Midbrain (tissue), 1 donor: ENCODE data around the gene TRHDE.
"Not testable (repeated sequence)": the region's sequence is repeated elsewhere in the genome, so short reads cannot be mapped to it uniquely, and the experiment has no call there.

ENCODE experiments used
- DNase-seq: peaks from one replicate; lab custom pipeline; 2025; lab: John Stamatoyannopoulos, UW

Gene TRHDE

DNA sequence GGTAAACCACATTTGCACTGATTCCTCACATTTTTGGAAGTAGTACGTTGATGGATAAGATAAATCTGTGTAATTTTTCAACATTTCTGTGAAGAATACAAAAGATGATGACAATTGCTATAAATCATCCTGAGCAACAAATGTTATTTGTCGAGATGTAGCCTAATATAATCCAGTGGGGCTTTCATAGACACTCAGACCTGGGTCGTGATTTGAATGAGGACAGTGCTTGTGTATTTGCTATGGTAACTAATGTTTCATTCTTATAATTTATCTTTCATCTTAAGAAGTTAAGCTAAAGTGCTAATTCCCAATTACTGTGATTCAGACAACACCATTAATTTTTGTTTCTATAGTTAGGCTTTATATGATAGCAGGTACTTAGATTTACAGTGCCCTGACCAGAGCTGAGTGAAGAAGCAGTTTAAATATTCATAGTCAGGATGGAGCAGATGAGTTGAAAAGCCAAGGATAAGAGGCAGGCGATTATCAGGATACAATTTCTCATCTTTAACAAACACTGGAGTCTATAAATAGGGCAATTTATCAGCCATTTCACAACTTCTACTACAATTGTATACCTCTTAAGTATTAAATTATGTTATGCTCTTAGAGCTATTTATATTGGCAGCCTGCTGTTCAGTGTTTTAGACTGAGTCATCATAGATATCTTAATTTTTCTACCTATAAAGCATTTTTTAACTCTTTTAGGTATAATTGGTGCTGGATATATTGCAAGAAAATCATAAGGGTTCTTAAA, 359.9 kb downstream of the TRHDE start:
- DNase-seq = no peak

GRCh38 chr12:72642706-72643105, 370.5 kb downstream of the TRHDE start:
- DNase-seq = no peak

GRCh38 chr12:72647139-72647538, 375.0 kb downstream of the TRHDE start:
- no peak for DNase-seq

DNA sequence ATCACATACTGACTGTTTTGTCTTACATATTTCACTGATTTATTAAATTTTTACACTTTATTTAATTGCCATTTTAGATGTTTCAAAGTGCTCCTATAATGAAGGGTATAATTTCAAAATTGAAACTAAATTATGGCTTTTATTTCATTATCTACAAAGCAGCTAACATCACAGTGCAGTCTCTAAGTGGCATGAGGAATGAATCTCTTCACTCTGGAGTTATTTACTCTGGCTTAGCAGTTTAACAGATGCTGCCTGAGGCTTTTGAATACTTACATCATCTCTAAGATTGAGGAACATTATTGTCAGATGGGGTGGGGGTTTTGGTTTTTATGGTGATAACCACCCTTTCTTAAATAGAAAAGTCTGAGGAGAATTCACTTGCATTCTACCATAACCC, 386.4 kb downstream of the TRHDE start:
- DNase-seq = no peak

DNA sequence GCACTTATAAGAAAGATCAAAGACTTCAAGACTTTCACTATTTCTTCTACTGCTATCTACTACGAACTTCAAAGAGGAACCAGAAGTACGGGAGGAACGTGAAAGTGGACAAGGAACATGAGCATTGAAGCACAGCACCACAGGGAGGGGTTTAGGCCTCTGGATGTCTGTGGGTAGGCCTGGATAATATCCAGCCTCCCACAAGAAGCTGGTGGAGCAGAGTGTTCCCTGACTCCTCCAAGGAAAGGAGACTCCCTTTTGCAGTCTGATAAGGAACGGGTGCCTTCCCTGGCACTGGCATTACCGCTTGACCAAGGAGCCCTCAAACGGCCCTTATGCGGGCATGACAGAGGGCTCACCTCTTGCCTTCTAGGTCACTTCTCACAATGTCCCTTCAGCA, 388.0 kb downstream of the TRHDE start:
- DNase-seq = not testable (repeated sequence)

DNA sequence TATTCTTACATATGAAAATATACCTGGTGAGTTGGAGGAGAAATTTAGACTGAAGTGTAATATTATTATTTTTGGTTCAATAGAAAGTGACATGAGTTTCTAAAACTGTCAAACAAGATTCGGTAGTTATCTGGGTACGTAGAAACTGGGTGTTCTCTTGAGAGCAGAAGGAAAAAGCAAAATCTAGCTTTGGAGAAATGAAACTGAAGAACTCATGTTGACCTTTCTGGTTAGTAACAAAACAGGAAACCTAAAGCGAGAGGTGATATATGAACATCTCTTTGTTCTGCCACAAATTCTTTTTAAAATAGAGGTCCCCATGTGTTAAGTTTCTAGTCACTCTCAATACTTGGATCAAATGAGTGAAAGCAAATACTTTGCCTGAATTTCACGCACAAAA, 401.7 kb downstream of the TRHDE start:
- no peak for DNase-seq

- DNase-seq = no peak
Observed at GRCh38 chr12:72676556-72676955, 404.4 kb downstream of the TRHDE start.

DNA sequence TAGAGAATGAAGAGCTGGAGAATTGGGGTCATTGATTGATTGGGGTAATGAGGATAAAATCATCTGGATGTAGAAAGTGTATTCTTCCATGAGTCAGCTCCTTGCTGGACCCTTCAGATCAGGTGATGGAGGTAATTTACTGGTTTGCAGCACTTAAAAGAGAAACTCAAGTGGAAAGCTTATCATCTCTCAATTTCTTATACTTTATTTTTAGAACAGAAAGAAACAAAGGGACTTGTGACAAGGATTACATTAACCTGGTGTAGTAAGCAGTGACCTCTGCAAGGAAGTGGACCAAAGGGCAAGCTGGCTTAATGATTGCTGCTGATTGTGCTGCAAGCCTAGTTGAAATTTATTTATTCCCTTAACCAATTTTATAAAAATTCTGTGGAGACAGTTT, 405.0 kb downstream of the TRHDE start:
- no peak for DNase-seq

DNA sequence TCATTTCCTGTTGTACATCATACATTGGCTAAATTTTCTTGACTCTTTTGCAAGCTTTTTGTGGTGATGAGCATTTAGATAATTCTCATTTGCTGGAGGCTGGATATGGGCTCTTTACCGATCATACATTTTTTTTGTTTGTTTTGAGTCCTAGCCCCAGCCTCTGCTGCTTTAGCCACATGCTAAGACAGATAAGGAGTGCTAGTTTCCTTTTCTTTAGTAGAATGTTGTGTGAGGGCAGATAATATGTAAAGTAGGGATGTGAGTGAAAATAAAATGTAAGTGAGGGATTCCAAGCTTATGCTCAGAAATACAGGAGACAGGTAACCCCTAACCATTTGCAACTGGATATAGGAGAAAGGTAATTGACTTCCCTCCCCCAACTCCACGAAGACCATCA, 405.7 kb downstream of the TRHDE start:
- DNase-seq = no peak

DNA sequence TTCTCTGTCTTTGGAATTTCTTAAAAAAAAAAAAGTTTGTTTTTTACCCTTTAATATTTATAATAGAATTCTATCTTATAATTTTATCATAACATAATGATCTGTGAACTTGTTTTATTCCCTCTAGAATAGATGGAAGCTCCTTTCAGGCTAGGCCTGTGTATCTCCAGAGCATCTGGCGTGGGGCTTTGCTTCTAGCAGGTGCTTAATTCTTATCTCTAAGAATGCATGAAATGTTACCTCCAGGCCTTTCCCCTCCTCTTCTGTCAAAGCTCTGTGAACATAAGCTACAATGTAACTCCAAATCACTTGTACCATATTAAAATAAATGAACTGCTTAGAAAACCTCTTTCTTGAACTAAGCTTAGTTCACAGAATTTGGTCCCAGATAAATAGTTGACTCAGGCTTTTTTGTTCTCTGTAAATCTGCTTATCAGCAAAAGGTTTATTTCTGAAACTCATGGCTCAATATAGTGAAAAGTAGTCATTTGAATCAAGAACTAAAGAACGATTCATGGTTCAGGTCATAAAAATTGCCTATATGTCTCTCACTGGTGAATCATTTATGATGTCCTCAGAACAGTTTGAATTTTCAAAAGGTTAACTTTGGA, 407.1 kb downstream of the TRHDE start:
- DNase-seq = no peak

- DNase-seq = no peak
Observed at GRCh38 chr12:72681028-72681427, 408.9 kb downstream of the TRHDE start.

DNA sequence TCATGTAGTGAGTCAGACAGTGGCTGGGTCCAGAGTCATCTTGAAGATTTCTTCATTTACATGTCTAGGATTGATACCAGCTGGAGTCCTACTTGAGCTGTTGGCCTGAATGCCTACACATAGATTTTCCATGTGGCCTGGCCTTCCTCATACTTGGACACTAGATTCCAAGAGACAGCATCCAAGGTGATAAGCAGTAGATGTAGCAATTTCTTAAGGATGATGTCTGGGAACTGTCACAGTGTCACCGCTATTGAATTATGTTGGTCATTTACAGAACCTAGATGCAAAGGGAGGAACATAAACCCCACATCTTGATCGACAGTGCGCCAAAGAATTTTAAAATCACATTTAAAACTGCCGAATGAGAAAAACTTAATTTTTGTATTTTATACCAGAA, 412.3 kb downstream of the TRHDE start:
- no peak for DNase-seq

DNA sequence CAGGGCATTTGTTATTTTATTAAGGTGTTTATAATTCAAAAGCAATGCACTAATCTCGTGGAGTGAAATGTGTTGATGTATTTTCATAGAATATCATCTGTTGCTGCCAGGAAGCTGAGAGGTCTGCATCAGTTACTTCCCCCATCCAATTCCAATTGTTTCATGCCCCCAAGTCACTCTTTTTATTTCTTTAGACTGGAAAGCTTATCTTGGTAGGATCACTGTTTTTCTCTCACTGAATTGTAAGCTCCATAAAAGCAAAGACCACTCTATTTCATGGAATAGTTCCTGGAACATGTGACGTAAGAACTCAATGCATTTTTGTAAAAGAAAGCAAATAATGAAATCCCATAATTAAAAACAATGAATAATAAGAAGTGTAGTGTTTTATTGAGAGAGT, 420.2 kb downstream of the TRHDE start:
- no peak for DNase-seq

GRCh38 chr12:72694193-72694592, 422.0 kb downstream of the TRHDE start:
- DNase-seq = no peak

- DNase-seq = no peak
Observed at GRCh38 chr12:72699362-72699761, 427.2 kb downstream of the TRHDE start.

DNA sequence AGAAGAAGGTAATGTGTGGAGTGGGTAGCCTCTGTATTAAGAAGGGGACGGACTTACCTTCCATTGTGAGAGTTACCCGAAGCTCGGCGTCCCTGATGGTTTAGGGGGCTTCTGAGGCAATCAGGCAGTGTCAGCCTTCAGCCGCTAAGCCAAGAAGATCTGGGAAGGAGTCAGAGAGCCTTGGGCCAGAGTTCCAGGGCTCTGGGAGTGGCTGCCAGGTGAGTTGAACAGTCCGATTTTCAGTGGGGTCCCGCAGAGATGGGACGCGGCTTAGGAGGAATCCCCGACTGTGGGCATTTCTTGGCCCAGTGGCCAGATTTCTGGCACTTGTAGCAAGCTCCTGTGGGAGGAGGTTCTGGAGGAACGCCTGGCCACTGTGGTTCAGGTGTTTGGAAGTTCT, 439.9 kb downstream of the TRHDE start:
- DNase-seq = not testable (repeated sequence)

GRCh38 chr12:72716221-72716620, 444.1 kb downstream of the TRHDE start:
- DNase-seq = no peak

- DNase-seq = no peak
Observed at GRCh38 chr12:72717036-72717435, 444.9 kb downstream of the TRHDE start.
